Suprapubic skin (tissue), 3 donors: ENCODE results near the gene LINC00632.

Experiments used
- CTCF ChIP-seq, 2 donors: fragments of 200-600 bp in 1 of 2; fragments of 450-650 bp in 1 of 2; sonication (generic) in 1 of 2; IDR thresholded peaks; one replicate each; pipeline ENCODE4 v1.5.1; 2016 to 2019; ENCODE audit warnings: antibody characterized with exemption in 2 of 2, mild to moderate bottlenecking in 1 of 2, moderate library complexity in 1 of 2
- EP300 ChIP-seq: sonication (generic); formaldehyde crosslinking; IDR thresholded peaks from one replicate; pipeline ENCODE4 v1.6.1; 2017; ENCODE audit warnings: antibody characterized with exemption
- POLR2A ChIP-seq, 2 donors: fragments of 450-650 bp; IDR thresholded peaks; one replicate each; pipeline ENCODE4 v1.6.1; 2017; ENCODE audit warnings: antibody characterized with exemption in 2 of 2, mild to moderate bottlenecking in 2 of 2, moderate library complexity in 2 of 2

- TF ChIP-seq CTCF (IDR thresholded peaks at IDR 0.05) (peak in 1 of 2 donors; percentile 24), EP300 (no peak), POLR2A (IDR thresholded peaks at IDR 0.05) (no peak)
Observed at GRCh38 chrX:140817943-140818342, 108.4 kb downstream of the LINC00632 start.
